ENCODE data around the gene SUGCT. TPM values are rescaled to one million over a fixed set of nuclear protein-coding genes. Genes with fewer than 3 reads are reported as not detected.
A peak's percentile ranks its signal among the peaks of the same experiment; 100 is the strongest.

The SUGCT gene
- total RNA-seq, 1 experiment from 2014 or later: 4.6 TPM

- Mint-ChIP-seq H3K9me3 (no peaks in the 10 kb centered on the region), H3K27ac (no peak overlapping the region), H3K36me3 (no peaks in the 10 kb centered on the region), H3K4me1 (peaks cover 6% of the 10 kb centered on the region), H3K4me3 (no peak overlapping the region), H3K27me3 (ENCODE audit: low read depth) (no peaks in the 10 kb centered on the region)
- CTCF ChIA-PET: no interaction called here
- DNase-seq (ENCODE audit: low spot score) (no peak), ATAC-seq (peak; percentile 39; the same call in 1 of the 2 replicates)
- TF ChIP-seq ETV6 (CRISPR knock-in tag; IDR thresholded peaks at IDR 0.05) (no peak), GRHL2 (CRISPR knock-in tag; IDR thresholded peaks at IDR 0.05; ENCODE audit: insufficient replicate concordance, severe bottlenecking) (no peak), CDX4 (CRISPR knock-in tag; IDR thresholded peaks at IDR 0.05; ENCODE audit: borderline replicate concordance) (no peak), ZNF138 (CRISPR knock-in tag; conservative IDR thresholded peaks at IDR 0.05) (no peak), ELF4 (CRISPR knock-in tag; IDR thresholded peaks at IDR 0.05; ENCODE audit: low read depth) (no peak), CREB1 (CRISPR knock-in tag; IDR thresholded peaks at IDR 0.05) (no peak), ZNF121 (CRISPR knock-in tag; IDR thresholded peaks at IDR 0.05) (no peak), ATF1 (CRISPR knock-in tag; IDR thresholded peaks at IDR 0.05) (no peak), IRF2 (CRISPR knock-in tag; IDR thresholded peaks at IDR 0.05; ENCODE audit: borderline replicate concordance, low read depth) (no peak), SP1 (CRISPR knock-in tag; conservative IDR thresholded peaks at IDR 0.05) (no peak), ZNF281 (CRISPR knock-in tag; IDR thresholded peaks at IDR 0.05) (no peak), USF1 (CRISPR knock-in tag; IDR thresholded peaks at IDR 0.05) (no peak), GTF2I (CRISPR knock-in tag; conservative IDR thresholded peaks at IDR 0.05) (no peak)
- TF ChIP-seq, protein P1, sequence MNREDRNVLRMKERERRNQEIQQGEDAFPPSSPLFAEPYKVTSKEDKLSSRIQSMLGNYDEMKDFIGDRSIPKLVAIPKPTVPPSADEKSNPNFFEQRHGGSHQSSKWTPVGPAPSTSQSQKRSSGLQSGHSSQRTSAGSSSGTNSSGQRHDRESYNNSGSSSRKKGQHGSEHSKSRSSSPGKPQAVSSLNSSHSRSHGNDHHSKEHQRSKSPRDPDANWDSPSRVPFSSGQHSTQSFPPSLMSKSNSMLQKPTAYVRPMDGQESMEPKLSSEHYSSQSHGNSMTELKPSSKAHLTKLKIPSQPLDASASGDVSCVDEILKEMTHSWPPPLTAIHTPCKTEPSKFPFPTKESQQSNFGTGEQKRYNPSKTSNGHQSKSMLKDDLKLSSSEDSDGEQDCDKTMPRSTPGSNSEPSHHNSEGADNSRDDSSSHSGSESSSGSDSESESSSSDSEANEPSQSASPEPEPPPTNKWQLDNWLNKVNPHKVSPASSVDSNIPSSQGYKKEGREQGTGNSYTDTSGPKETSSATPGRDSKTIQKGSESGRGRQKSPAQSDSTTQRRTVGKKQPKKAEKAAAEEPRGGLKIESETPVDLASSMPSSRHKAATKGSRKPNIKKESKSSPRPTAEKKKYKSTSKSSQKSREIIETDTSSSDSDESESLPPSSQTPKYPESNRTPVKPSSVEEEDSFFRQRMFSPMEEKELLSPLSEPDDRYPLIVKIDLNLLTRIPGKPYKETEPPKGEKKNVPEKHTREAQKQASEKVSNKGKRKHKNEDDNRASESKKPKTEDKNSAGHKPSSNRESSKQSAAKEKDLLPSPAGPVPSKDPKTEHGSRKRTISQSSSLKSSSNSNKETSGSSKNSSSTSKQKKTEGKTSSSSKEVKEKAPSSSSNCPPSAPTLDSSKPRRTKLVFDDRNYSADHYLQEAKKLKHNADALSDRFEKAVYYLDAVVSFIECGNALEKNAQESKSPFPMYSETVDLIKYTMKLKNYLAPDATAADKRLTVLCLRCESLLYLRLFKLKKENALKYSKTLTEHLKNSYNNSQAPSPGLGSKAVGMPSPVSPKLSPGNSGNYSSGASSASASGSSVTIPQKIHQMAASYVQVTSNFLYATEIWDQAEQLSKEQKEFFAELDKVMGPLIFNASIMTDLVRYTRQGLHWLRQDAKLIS (CRISPR knock-in tag; IDR thresholded peaks at IDR 0.05; ENCODE audit: borderline replicate concordance): no peak
- TF ChIP-seq, protein P2, sequence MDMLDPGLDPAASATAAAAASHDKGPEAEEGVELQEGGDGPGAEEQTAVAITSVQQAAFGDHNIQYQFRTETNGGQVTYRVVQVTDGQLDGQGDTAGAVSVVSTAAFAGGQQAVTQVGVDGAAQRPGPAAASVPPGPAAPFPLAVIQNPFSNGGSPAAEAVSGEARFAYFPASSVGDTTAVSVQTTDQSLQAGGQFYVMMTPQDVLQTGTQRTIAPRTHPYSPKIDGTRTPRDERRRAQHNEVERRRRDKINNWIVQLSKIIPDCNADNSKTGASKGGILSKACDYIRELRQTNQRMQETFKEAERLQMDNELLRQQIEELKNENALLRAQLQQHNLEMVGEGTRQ (CRISPR knock-in tag; IDR thresholded peaks at IDR 0.05): no peak
- POLR2A ChIA-PET: no interaction called here
Measured at GRCh38 chr7:40551685-40552576, 417.1 kb downstream of the SUGCT start.

DNA sequence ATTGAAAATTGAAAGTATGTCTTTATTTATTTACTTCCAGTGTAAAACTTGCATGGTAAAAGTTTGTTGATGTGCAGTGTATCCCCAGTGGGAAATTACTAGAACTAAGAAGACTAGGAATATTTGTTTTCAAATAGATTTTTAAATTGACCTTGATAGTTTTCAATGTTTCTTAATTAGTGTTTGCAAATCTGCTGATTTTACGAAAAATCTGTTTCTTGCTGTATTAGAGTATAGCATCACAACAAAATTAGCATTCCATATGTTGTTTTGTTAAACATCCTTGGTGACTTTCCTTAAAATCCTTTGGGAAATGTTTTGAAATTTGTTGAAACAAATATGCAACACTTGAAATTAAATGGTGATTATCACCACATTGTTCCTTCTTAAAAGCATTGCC lies 425.9 kb downstream of the SUGCT start:
- POLR2A ChIA-PET: no interaction called here
- Mint-ChIP-seq H3K36me3 (no peaks in the 10 kb centered on the region), H3K27me3 (ENCODE audit: low read depth) (no peaks in the 10 kb centered on the region; the same call in 1 of the 2 replicates), H3K9me3 (peaks cover 3% of the 10 kb centered on the region), H3K27ac (no peak overlapping the region), H3K4me3 (no peak overlapping the region), H3K4me1 (no peaks in the 10 kb centered on the region)
- CTCF ChIA-PET: no interaction called here
- ATAC-seq: no peak
- no peak for DNase-seq (ENCODE audit: low spot score)
- no peak for TF ChIP-seq NFYB (CRISPR knock-in tag; conservative IDR thresholded peaks at IDR 0.05; ENCODE audit: low read depth)
- no peak for TF ChIP-seq ESRRA (CRISPR knock-in tag; IDR thresholded peaks at IDR 0.05; ENCODE audit: borderline replicate concordance)
- TF ChIP-seq STAT6 (CRISPR knock-in tag; conservative IDR thresholded peaks at IDR 0.05; ENCODE audit: low read depth): no peak
- TF ChIP-seq HMGXB4 (CRISPR knock-in tag; IDR thresholded peaks at IDR 0.05): no peak
- no peak for TF ChIP-seq ATF3 (CRISPR knock-in tag; conservative IDR thresholded peaks at IDR 0.05)
